HUES6 (cell line): ENCODE data around the gene RPS24.
A peak's percentile ranks its signal among the peaks of the same experiment; 100 is the strongest.
"Not testable (repeated sequence)": the region's sequence is repeated elsewhere in the genome, so short reads cannot be mapped to it uniquely, and the experiment has no call there.

ENCODE experiments used
- H3K27ac ChIP-seq: 2 replicates; pipeline ENCODE4 v1.7.0; 2013; ENCODE audit warnings: low read depth, mild to moderate bottlenecking, low read length, inconsistent platforms
- H3K27me3 ChIP-seq: 2 replicates; pipeline ENCODE4 v1.6.1; 2013; ENCODE audit warnings: low read length; ENCODE audit not compliant: control insufficient read depth, insufficient read depth
- H3K36me3 ChIP-seq: 2 replicates; pipeline ENCODE4 v1.6.1; 2013; ENCODE audit warnings: low read length; ENCODE audit not compliant: control insufficient read depth, insufficient read depth
- H3K4me1 ChIP-seq: 2 replicates; pipeline ENCODE4 v1.6.1; 2013; ENCODE audit warnings: low read length; ENCODE audit not compliant: control insufficient read depth, insufficient read depth
- H3K4me3 ChIP-seq: 2 replicates; pipeline ENCODE4 v1.5.1; 2013; ENCODE audit warnings: low read depth, low read length
- H3K9ac ChIP-seq: one replicate; pipeline ENCODE4 v1.6.1; 2013; ENCODE audit warnings: mild to moderate bottlenecking, low read length
- H3K9me3 ChIP-seq: 2 replicates; pipeline ENCODE4 v1.6.1; 2013; ENCODE audit warnings: low read depth, low read length; ENCODE audit not compliant: control insufficient read depth, insufficient read depth

The RPS24 gene

GRCh38 chr10:78033637-78034470, at the start of gene RPS24:
RPS24 (plus strand) TSS chr10:78033863; CDS start chr10:78033902, 39 bp downstream.
- Histone ChIP-seq H3K36me3 (peaks cover 46% of the 10 kb centered on the region), H3K4me1 (peaks cover 37% of the 10 kb centered on the region), H3K27me3 (no peaks in the 10 kb centered on the region), H3K9me3 (no peaks in the 10 kb centered on the region), H3K27ac (peak within 1 kb of the TSS; percentile 78), H3K9ac (peak within 1 kb of the TSS; percentile 91), H3K4me3 (peak within 1 kb of the TSS; percentile 93)

- Histone ChIP-seq H3K9me3 (no peaks in the 10 kb centered on the region), H3K27ac (no peak overlapping the region), H3K4me3 (no peak overlapping the region), H3K4me1 (no peaks in the 10 kb centered on the region), H3K9ac (no peak overlapping the region), H3K36me3 (peaks cover 95% of the 10 kb centered on the region), H3K27me3 (no peaks in the 10 kb centered on the region)
Observed at GRCh38 chr10:77984986-77985385, 48.7 kb upstream of the RPS24 start.

GRCh38 chr10:77987671-77988255, 45.9 kb upstream of the RPS24 start:
- Histone ChIP-seq H3K4me3 (no peak overlapping the region), H3K4me1 (no peaks in the 10 kb centered on the region), H3K27ac (no peak overlapping the region), H3K27me3 (no peaks in the 10 kb centered on the region), H3K9me3 (no peaks in the 10 kb centered on the region), H3K9ac (no peak overlapping the region), H3K36me3 (peaks cover 98% of the 10 kb centered on the region)

GRCh38 chr10:77989081-77989724, 44.5 kb upstream of the RPS24 start:
- H3K9me3 ChIP-seq: no peaks in the 10 kb centered on the region
- H3K27me3 ChIP-seq: no peaks in the 10 kb centered on the region
- peaks cover 98% of the 10 kb centered on the region for H3K36me3 ChIP-seq
- H3K4me1 ChIP-seq: no peaks in the 10 kb centered on the region
- H3K9ac ChIP-seq: no peak overlapping the region
- H3K27ac ChIP-seq: no peak overlapping the region
- no peak overlapping the region for H3K4me3 ChIP-seq

GRCh38 chr10:77993620-77994019, 40.0 kb upstream of the RPS24 start:
- no peaks in the 10 kb centered on the region for H3K4me1 ChIP-seq
- no peaks in the 10 kb centered on the region for H3K27me3 ChIP-seq
- no peaks in the 10 kb centered on the region for H3K9me3 ChIP-seq
- no peak overlapping the region for H3K4me3 ChIP-seq
- H3K9ac ChIP-seq: no peak overlapping the region
- no peak overlapping the region for H3K27ac ChIP-seq
- peaks cover 58% of the 10 kb centered on the region for H3K36me3 ChIP-seq

GRCh38 chr10:77998780-77999179, 34.9 kb upstream of the RPS24 start:
- H3K4me1 ChIP-seq, H3K27ac ChIP-seq, H3K9me3 ChIP-seq, H3K27me3 ChIP-seq, H3K4me3 ChIP-seq, H3K9ac ChIP-seq: not testable (repeated sequence)
- peaks cover 53% of the 10 kb centered on the region for H3K36me3 ChIP-seq

- H3K27ac ChIP-seq: no peak overlapping the region
- H3K9me3 ChIP-seq: no peaks in the 10 kb centered on the region
- no peaks in the 10 kb centered on the region for H3K4me1 ChIP-seq
- no peaks in the 10 kb centered on the region for H3K27me3 ChIP-seq
- no peak overlapping the region for H3K9ac ChIP-seq
- H3K4me3 ChIP-seq: no peak overlapping the region
- peaks cover 61% of the 10 kb centered on the region for H3K36me3 ChIP-seq
Observed at GRCh38 chr10:78000206-78000605, 33.5 kb upstream of the RPS24 start.

- Histone ChIP-seq H3K36me3 (peaks cover 69% of the 10 kb centered on the region), H3K4me3 (no peak overlapping the region), H3K27me3 (no peaks in the 10 kb centered on the region), H3K27ac (no peak overlapping the region), H3K4me1 (no peaks in the 10 kb centered on the region), H3K9ac (no peak overlapping the region), H3K9me3 (no peaks in the 10 kb centered on the region)
Observed at GRCh38 chr10:78000956-78001472, 32.6 kb upstream of the RPS24 start.

GRCh38 chr10:78002541-78003288, 30.9 kb upstream of the RPS24 start:
- Histone ChIP-seq H3K9me3 (no peaks in the 10 kb centered on the region), H3K36me3 (peaks cover 86% of the 10 kb centered on the region), H3K4me1 (no peaks in the 10 kb centered on the region), H3K9ac (no peak overlapping the region), H3K27ac (no peak overlapping the region), H3K27me3 (no peaks in the 10 kb centered on the region), H3K4me3 (no peak overlapping the region)

GRCh38 chr10:78004215-78005026, 29.2 kb upstream of the RPS24 start:
- no peaks in the 10 kb centered on the region for H3K4me1 ChIP-seq
- H3K27ac ChIP-seq: no peak overlapping the region
- no peaks in the 10 kb centered on the region for H3K9me3 ChIP-seq
- no peak overlapping the region for H3K4me3 ChIP-seq
- no peak overlapping the region for H3K9ac ChIP-seq
- H3K27me3 ChIP-seq: no peaks in the 10 kb centered on the region
- peaks cover 97% of the 10 kb centered on the region for H3K36me3 ChIP-seq
